Gastroesophageal sphincter (tissue), 4 donors: ENCODE results near the gene PREB. TPM values are rescaled to one million over a fixed set of nuclear protein-coding genes. Genes with fewer than 3 reads are reported as not detected.
A peak's percentile ranks its signal among the peaks of the same experiment; 100 is the strongest.

ENCODE experiments used
- ATAC-seq: fragments of 150-250 bp; one replicate; pipeline ENCODE4 v1.9.1; 2016; ENCODE audit warnings: mild to moderate bottlenecking, moderate library complexity
- H3K27ac ChIP-seq, 4 donors: fragments of 200-600 bp; sonication (generic) in 3 of 4; 1 replicate in 3 of 4; 2 replicates in 1 of 4; pipeline ENCODE4 v1.5.1; 2016 to 2019
- H3K27me3 ChIP-seq: fragments of 200-600 bp; sonication (generic); one replicate; pipeline ENCODE4 v1.5.1; 2019
- H3K36me3 ChIP-seq, 2 donors: fragments of 200-600 bp; sonication (generic); one replicate each; pipeline ENCODE4 v1.5.1; 2019; ENCODE audit warnings: control low read depth in 1 of 2
- H3K4me1 ChIP-seq, 3 donors: fragments of 200-600 bp; sonication (generic); 1 replicate in 2 of 3; 2 replicates in 1 of 3; pipeline ENCODE4 v1.5.1; 2016 to 2019; ENCODE audit warnings: control low read depth in 2 of 3
- H3K4me3 ChIP-seq, 2 donors: fragments of 200-600 bp; sonication (generic); one replicate each; pipeline ENCODE4 v1.5.1; 2019; ENCODE audit warnings: mild to moderate bottlenecking in 1 of 2, moderate library complexity in 1 of 2
- H3K9me3 ChIP-seq, 3 donors: fragments of 200-600 bp; sonication (generic); one replicate each; pipeline ENCODE4 v1.5.1; 2017 to 2019; ENCODE audit warnings: control low read depth in 2 of 3
- EP300 ChIP-seq: sonication (generic); formaldehyde crosslinking; IDR thresholded peaks from one replicate; pipeline ENCODE4 v1.6.1; 2017; ENCODE audit warnings: antibody characterized with exemption, mild to moderate bottlenecking
- POLR2A ChIP-seq, 2 donors: fragments of 450-650 bp; IDR thresholded peaks; one replicate each; pipeline ENCODE4 v1.6.1; 2017; ENCODE audit warnings: antibody characterized with exemption in 2 of 2, mild to moderate bottlenecking in 2 of 2, moderate library complexity in 1 of 2
- POLR2AphosphoS5 ChIP-seq: sonication (generic); formaldehyde crosslinking; IDR thresholded peaks from one replicate; pipeline ENCODE4 v1.6.1; 2017; ENCODE audit warnings: antibody characterized with exemption
- WGBS, 2 donors: methylation state at CpG; one replicate each; pipeline ENCODE4 v1.1.5; 2018; ENCODE audit warnings: low coverage in 1 of 2; 5-methylcytosine and 5-hydroxymethylcytosine counted together
- total RNA-seq, 4 donors: library from RNA; depleted of rRNA; stranded (reverse); fragments of >200 nt; gene quantifications; one replicate each; pipeline ENCODE4 v1.1.0, GENCODE V29; 2016
- TF ChIP-seq, protein P1 (sequence below), 4 experiments: fragments of 200-600 bp in 2 of 4; fragments of 450-650 bp in 2 of 4; sonication (generic) in 1 of 4; IDR thresholded peaks; one replicate each; pipeline ENCODE4 v1.5.1; 2017 to 2019; ENCODE audit warnings: antibody characterized with exemption in 4 of 4, mild to moderate bottlenecking in 2 of 4, moderate library complexity in 2 of 4

The PREB gene
- total RNA-seq, 4 donors from 2014 or later, result 47.0 to 83.9 (median 50.8) TPM

DNA sequence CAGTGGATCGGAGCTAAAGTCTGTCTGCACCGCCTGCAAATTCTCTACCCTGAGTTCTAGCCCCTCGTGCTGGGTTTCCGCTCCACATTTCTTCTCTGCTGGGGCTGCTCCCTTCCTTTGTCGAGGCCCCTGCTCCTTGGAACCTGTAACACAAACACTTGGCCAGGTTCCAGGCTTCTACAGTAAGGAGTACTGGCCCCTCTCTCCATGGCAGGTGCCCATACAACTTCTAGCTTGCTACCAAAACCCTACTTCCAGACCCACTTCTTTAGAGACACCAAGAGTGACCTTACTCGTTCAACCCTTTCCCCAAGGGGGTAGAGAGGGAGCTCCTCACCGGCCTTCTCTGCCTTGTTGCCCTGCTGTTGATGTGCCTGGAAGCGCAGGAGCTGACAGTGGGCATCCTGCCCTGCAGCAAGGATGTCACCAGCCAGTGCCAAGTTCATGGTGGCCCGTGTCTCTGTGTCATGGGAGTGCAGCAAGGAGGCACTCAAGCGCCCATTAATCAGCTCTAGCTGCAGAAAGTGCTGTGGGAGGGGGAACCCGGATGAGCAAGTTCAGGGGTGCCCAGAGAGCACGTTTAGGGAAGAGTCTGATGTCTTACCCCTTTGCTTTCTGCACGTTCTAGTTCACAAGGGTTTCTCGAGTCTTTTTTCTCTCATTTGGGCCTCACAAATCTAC lies 1.1 kb downstream of the PREB start:
- H3K27ac ChIP-seq, result peak overlapping the region in 3 of 4 donors; percentile 90 to 95 (median 92)
- TF ChIP-seq POLR2AphosphoS5, result no peak
- TF ChIP-seq, protein P1, sequence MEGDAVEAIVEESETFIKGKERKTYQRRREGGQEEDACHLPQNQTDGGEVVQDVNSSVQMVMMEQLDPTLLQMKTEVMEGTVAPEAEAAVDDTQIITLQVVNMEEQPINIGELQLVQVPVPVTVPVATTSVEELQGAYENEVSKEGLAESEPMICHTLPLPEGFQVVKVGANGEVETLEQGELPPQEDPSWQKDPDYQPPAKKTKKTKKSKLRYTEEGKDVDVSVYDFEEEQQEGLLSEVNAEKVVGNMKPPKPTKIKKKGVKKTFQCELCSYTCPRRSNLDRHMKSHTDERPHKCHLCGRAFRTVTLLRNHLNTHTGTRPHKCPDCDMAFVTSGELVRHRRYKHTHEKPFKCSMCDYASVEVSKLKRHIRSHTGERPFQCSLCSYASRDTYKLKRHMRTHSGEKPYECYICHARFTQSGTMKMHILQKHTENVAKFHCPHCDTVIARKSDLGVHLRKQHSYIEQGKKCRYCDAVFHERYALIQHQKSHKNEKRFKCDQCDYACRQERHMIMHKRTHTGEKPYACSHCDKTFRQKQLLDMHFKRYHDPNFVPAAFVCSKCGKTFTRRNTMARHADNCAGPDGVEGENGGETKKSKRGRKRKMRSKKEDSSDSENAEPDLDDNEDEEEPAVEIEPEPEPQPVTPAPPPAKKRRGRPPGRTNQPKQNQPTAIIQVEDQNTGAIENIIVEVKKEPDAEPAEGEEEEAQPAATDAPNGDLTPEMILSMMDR (IDR thresholded peaks at IDR 0.05), result no peak
- H3K9me3 ChIP-seq, result no peaks in the 10 kb centered on the region
- ATAC-seq, result no peak
- no peaks in the 10 kb centered on the region for H3K27me3 ChIP-seq
- whole genome bisulfite sequencing, 2 donors, result 44 to 71% methylated on average over 5 to 7 of the region's 14 CpGs
- peaks cover 0 to 40% of the 10 kb centered on the region in 2 donors for H3K36me3 ChIP-seq
- H3K4me1 ChIP-seq, result peaks cover 5 to 30% (median 14%) of the 10 kb centered on the region in 3 donors
- H3K4me3 ChIP-seq, result peak overlapping the region; percentile 82 to 97

- Histone ChIP-seq H3K27me3 (no peaks in the 10 kb centered on the region), H3K9me3 (no peaks in the 10 kb centered on the region), H3K36me3 (peaks cover 0 to 40% of the 10 kb centered on the region in 2 donors), H3K27ac (no peak overlapping the region), H3K4me3 (no peak overlapping the region), H3K4me1 (peaks cover 5 to 30% (median 14%) of the 10 kb centered on the region in 3 donors)
- WGBS, 2 donors, result 60 to 87% methylated on average over 1 to 3 of the region's 11 CpGs
- TF ChIP-seq, protein P1 (IDR thresholded peaks at IDR 0.05), result no peak
- TF ChIP-seq POLR2A (IDR thresholded peaks at IDR 0.05) (no peak), EP300 (no peak), POLR2AphosphoS5 (no peak)
- ATAC-seq, result no peak
Observed at GRCh38 chr2:27131429-27131828, 3.0 kb downstream of the PREB start.

GRCh38 chr2:27130396-27130795 lies 4.0 kb downstream of the PREB start:
- Histone ChIP-seq H3K27me3 (no peaks in the 10 kb centered on the region), H3K36me3 (peaks cover 0 to 40% of the 10 kb centered on the region in 2 donors), H3K4me3 (no peak overlapping the region), H3K9me3 (no peaks in the 10 kb centered on the region), H3K4me1 (peaks cover 5 to 30% (median 14%) of the 10 kb centered on the region in 3 donors), H3K27ac (no peak overlapping the region)
- 84% methylated on average over 9 of the region's 10 CpGs; no CpG with 5 or more reads in 1 of the 2 donors for WGBS, 2 donors
- ATAC-seq, result no peak
- TF ChIP-seq POLR2AphosphoS5 (no peak), POLR2A (IDR thresholded peaks at IDR 0.05) (peak in 1 of 2 donors; percentile 9)
- TF ChIP-seq, protein P1 (IDR thresholded peaks at IDR 0.05), result no peak

GRCh38 chr2:27128668-27129571 lies 5.5 kb downstream of the PREB start:
- TF ChIP-seq, protein P1 (IDR thresholded peaks at IDR 0.05), result no peak
- TF ChIP-seq EP300, result no peak
- H3K4me1 ChIP-seq, result peaks cover 5 to 24% (median 14%) of the 10 kb centered on the region in 3 donors
- H3K27ac ChIP-seq, result no peak overlapping the region
- no peaks in the 10 kb centered on the region for H3K9me3 ChIP-seq
- peaks cover 0 to 40% of the 10 kb centered on the region in 2 donors for H3K36me3 ChIP-seq
- H3K4me3 ChIP-seq, result no peak overlapping the region
- no peaks in the 10 kb centered on the region for H3K27me3 ChIP-seq
- ATAC-seq, result no peak
- WGBS, 2 donors, result 72 to 74% methylated on average over 7 to 10 of the region's 11 CpGs
